HG03354 (cell line): ENCODE measurements around the gene BCO2.
A peak's percentile ranks its signal among the peaks of the same experiment; 100 is the strongest.

Experiments used
- ATAC-seq: cut with Tn5 transposase; IDR thresholded peaks from one replicate; pipeline ENCODE4 v1.9.1; 2021; ENCODE audit warnings: mild to moderate bottlenecking; ENCODE audit not compliant: unreplicated experiment, poor library complexity, severe bottlenecking

Gene BCO2

DNA sequence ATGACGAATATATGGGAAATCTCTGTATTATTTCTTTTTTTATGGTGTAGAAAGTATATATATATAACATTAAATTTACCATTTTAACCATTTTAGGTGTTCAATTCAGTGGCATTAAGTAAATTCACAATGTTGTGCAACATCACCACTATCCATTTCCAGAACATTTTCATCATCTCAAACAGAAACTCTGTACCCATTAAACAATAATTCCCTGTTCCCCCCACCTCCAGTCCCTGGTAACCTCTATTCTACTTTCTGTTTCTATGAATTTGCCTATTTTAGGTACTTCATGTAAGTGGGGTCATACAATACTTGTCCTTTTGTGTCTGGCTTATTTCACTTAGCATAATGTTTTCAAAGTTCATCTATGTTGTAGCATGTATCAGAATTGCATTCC lies 35.6 kb downstream of the BCO2 start:
- ATAC-seq, result no peak

DNA sequence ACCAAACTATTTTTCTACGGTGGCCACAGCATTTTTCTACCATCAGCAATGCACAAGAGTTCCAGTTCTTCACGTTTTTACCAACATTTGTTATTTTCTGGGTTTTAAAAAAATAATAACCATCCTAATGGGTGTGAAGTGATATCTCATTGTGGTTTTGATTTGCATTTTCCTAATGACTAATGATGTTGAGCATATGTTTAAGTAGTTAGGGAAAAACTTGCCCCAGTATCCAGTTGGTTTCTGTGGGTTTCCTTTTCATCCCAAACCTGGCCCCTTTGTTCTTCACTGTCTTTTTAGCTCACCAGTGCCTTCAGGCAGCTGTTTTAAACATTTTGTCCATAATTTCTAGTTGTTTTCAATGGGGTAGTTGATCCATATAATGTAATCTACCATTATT lies 36.2 kb downstream of the BCO2 start:
- no peak for ATAC-seq

DNA sequence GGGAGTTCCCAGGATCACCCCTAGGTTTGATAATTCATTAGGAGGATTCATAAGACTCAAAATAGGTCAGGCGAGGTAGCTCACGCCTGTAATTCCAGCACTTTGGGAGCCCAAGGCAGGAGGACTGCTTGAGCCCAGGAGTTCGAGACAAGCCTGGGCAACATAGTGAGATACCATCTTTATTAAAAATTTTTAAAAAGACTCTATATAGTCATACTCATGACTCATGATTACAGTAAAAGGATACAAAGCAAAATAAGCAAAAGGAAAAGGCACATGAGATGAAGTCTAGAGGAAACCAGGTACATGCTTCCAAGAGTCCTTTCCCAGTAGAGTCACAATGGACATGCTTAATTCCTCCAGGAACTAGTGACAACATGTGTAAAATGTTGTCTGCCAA lies 37.0 kb downstream of the BCO2 start:
- ATAC-seq, result no peak

DNA sequence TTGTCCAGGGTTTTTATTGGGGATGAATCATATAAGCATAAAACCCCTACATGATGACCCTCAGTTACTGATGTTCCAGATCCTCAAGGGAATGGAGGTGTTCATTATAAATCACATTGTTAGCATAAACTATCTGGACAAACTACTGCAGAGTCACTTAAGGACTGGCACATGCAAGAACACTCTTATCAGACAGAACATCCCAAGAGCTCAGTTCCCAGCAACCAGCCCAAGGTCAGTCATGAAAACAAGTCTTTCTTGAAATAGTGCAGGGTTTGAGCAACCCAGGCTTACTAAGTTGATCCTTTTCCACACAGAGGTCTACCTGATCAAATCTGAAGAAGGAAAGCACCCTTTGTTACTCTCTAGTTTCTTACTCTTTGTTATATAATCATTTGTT lies 37.4 kb downstream of the BCO2 start:
- no peak for ATAC-seq

DNA sequence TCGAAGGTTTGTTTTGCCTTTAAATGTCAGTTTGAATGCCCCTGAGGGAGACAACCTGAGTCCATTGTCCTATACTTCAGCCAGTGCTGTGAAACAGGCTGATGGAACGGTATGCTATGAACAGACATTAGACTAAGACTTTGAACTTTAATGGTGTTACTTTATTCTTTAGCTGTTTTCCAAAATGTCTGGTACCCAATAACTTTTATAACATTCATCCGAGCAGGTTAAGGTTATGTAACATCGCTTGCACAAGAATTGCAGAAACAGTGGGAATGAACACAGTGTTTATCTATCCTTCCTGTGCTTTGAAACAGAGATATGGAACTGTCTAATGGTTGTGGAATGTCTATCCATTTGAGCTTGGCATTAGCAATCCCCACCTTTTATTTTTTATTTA lies 38.4 kb downstream of the BCO2 start:
- no peak for ATAC-seq

DNA sequence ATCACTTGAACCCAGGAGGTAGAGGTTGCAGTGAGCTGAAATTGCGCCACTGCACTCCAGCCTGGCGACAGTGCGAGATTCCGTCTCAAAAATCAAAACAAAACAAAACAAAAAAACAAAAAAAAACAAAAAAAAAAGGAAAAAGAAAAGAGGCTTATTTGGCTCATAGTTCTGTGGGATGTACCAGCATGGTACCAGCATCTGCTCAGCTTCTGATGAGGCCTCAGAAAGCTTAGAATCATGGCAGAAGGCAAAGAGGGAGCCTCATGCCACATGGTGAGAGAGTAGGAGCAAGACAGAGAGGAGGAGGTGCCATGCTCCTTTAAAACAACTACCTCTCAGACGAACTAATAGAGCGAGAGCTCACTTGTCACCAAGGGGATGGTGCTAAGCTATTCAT lies 40.3 kb downstream of the BCO2 start:
- no peak for ATAC-seq

DNA sequence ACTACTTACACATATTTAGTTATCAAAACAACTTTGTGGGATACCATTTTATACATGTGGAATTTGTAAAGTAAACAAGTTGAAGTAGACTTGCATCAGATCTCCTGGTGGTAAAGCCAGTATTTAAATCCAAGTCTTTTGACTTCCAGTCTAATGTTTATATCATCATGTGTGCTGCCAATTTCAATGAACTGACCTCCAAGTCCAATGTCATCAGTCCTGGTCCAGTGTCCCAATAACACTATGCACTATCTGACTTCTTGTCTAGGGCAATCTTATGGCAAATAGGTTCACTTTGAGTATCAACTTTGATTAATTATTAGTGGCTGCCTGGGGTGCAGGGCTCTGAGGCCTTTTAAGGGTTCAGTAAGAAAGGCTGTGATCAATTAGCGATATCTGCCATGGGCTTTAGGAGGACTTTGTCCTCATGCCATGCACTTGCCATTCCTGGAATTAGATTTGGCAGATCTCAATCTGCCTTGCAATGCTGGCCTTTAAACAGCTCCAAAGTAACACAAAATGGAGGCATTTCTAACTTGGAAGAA lies 41.3 kb downstream of the BCO2 start:
- ATAC-seq, result no peak

DNA sequence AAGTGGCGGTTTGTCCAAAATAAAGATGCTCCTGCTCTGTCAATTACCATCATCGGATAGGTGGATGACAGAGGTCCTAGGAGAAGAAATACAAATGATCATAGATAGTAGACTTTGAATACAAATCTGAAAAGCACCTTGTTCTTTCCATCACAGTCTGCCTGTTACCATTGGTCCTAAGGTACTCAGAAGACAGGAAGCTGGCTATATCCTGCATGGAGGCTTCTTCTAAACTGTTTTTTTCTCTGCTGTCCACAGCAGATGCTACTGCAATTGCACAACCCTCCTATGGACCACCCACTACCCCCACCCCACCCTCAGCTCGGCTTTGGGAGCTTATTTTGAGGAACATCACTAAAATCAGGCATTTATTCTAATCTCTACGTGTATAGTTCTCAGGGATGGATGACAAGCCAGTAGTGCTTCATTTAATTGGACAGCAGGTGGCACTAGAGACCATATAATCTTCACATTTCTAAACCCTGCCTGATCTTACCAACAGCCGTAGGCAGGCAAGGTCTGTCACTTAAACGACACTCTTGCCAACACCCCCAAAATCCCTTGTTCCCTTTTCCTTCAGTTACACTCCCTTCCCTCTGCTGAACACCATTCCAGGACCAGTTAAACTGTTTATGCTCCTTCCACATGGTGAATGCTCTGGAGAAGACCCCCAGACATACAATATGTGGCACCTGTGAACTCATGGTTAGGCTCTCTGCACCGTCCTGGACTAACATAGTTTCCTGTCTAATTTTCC lies 44.3 kb downstream of the BCO2 start:
- peak; percentile 97 for ATAC-seq

DNA sequence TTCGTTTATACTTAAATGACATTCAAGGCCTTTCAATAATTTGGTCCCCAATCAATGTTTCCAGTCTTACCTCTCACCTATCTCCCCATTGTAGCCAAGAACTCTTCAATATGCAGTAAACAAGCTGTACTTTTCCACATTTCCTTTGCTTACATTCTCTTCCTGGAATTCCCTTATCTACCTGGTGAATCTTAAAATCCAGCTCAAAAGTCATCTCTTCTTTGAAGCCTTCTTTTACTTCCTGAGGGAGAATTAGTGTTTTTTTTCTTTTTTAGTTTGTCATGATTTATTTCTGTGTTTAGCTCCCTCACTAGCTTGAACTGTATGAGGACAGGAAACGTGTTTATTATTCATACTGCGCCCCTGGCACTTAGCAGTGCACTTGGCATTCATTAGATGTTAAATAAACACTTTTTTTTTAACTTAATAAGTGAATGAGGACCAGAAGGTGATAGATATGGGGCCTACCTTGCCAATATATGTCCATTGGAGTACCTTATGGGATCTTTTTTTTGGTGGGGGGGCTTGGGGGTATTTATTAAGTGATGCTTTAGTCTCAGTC lies 46.0 kb downstream of the BCO2 start:
- no peak for ATAC-seq

DNA sequence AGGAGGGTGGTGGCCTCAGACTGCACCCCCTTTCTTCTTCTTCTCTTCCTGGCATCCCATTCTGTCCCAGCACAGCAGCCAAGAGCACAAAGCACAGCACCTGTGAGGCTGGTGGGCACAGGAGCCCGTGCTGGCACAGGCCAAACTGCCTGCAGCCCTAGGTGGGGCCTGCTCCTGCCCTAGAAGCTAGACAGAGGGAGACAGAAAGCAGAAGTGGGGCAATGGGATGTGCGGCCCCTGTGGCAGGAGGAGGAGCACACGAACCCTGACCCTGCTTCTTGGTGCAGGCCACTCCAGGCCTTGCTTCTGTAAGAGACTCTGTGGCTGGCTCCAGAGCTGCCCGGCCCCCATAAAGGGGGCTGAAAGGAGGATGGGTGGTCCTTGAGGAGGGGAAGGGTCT lies 47.0 kb downstream of the BCO2 start:
- ATAC-seq, result no peak

DNA sequence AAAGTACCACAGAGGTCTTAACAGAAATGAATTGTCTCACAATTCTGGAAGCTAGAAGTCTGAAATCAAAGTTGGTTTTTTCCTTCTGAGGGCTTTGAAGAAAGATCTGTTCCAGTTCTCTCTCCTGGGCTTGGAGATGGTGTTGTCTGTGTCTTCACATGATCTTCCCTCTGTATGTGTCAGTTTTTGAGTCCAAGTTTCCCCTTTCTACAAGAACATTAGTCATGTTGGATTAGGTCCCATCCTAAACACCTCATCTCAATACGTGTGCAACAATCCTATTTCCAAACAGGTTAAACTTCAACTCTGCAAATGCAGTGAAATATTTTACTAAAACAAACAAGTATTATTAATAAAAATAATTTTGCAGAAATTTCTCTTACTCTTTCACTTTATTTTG lies 47.8 kb downstream of the BCO2 start:
- ATAC-seq, result no peak

DNA sequence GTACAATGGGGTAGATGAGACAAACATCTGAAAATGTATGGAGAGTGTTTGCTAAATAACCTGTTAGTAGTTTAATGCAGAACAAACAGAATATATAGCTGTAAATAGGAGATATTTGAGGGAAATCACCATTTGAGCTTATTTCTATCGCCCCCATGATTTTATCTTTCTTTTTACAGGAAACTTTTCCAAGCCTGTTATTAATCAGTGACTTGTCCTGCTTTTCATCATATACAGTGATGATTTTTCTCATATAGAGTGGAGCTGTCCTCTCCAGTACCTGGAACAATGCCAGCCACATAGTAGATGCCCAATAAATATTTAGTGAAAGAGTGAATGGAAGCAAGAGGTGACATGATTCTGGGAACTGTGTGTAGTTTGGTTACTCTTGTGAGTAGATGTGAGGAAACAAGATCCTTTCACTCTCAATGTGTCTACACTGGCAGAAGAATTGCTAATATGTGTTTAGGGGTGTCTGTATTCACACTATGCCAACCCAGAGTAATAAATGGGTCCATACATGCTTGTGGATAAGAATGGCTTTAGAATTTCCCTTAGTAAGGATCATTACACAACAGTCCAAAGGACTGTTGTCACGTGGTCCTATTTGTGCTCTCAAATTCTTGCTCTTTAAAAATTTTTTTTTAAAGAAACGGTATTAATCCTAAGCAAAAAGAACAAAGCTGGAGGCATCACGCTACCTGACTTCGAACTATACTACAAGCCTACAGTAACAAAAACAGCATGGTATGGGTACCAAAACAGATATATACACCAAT lies 48.6 kb downstream of the BCO2 start:
- no peak for ATAC-seq

DNA sequence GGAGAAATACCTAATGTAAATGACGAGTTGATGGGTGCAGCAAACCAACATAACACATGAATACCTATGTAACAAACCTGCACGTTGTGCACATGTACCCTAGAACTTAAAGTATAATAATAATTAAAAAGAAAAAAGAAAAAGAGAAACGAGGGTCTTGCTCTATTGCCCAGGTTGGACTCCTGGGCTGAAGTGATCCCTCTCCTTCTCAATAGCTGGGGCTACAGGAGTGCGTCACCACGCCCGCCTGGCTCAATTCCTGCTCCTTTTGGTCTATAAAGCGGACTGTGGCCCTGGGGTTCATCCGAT lies 50.4 kb downstream of the BCO2 start:
- no peak for ATAC-seq

DNA sequence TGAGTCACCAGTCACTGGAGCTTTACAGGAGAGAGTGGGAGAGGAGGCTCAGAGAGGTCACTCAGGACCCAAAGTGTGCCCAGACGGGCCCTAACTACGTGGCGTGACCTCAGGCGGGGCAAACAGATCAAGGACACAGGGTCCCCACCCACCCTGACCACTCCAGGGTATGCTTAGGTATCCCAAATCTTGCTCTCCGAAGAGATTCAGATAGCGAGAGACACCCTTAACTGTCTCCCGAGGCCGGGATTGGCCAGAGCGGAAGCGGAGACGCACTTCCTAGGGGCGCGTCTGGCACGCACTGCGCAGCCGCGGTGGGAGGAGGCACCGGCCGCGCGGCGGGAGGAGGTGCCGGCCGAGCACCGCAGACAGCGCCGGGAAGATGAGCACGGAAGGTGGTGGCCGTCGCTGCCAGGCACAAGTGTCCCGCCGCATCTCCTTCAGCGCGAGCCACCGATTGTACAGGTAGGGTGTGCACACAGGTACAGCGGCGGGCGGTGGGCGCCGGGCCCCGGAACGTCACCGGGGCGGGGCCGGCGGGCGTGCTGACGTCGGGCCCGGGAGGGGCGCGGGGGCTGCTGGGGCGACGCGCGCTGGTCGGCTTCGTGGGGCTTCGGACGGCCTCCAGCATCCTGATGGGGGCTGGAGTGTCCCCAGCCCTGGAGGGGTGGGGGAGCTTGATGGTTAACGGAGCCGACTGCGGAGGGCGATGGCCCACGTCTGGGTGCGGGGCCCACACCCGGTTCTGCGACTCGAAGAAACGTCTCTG lies 50.9 kb downstream of the BCO2 start, which contains the start of gene PTS:
TSS of gene PTS (plus strand) at position 367 of the 769 bp plus-strand sequence. CDS start at position 383, 16 bp downstream.
- peak; percentile 96 for ATAC-seq

DNA sequence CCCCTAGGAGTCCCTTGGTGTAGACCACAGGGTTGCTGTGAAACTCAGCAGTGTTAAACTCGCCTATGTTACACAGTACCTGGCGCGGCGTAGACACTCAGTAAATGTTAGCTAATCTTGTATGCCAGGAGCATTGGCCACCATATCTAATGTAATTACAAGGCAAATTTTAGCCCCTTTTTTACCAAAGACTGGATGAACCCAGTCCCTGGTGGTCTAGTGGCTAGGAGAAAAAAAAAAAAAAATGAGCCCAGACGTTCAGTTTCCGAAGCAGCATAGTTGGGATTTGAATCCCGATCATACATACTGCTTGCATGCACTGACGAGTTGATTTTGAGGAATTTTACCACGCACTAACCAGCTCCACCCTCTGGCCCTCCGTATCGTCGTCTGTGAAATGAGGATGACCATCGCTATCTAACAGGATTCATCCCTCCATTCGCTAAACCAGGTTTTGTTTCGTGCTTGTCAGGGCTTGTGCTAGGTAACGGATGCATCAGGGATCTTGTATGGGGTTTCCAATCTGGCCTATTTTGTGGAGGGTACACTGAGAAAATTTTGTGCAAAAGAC lies 51.6 kb downstream of the BCO2 start:
- ATAC-seq, result peak; percentile 65

DNA sequence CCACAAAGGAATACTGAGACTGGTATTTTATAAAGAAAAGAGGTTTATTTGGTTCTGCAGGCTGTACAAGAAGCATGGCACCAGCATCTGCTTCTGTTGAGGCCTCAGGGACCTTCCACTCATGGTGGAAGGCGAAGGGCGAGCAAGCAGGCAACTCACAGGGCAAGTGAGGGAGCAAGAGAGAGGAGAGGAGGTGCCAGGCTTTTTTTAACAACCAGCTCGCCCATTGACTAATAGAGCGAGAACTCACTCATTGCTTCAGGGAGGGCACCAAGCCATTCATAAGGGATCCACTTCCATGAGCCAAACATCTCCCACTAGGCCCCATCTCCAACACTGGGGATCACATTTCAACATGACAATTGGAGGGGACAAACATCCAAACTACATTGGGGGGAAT lies 52.2 kb downstream of the BCO2 start:
- no peak for ATAC-seq

DNA sequence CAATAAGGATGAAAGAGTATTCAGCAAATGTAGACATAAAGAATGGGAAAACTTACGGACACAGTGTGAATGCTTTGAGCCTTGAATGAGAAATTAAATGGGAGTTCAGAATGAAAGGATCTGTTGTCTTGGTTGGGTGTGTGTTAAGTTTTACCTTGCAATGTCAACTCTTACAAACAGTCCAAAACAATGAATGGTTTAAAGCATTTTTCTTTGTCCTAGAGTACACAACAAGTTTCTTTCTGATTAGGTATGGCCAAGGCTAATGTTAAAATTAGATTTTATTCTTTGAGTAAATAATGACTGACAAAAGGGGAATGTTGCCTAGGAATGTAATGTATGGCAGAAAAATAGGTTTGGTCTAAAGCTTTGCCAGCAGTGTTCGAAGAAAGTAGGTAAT lies 53.4 kb downstream of the BCO2 start:
- ATAC-seq, result no peak

DNA sequence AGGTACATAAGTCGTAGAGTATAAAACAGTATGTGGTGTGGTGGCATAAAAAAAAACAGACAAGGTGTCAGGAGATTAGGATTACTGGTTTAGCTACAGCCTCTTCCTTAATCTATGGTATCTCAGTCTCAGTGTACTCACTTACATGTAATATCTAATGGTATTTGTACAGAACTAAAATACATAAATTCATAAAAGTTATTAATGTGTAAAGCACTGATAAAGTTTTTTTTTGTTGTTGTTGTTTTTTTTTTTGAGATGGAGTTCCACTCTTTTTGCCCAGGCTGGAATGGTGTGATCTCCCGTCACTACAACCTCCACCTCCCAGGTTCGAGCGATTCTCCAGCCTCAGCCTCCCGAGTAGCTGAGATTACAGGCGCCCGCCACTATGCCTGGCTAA lies 53.8 kb downstream of the BCO2 start:
- ATAC-seq, result no peak

DNA sequence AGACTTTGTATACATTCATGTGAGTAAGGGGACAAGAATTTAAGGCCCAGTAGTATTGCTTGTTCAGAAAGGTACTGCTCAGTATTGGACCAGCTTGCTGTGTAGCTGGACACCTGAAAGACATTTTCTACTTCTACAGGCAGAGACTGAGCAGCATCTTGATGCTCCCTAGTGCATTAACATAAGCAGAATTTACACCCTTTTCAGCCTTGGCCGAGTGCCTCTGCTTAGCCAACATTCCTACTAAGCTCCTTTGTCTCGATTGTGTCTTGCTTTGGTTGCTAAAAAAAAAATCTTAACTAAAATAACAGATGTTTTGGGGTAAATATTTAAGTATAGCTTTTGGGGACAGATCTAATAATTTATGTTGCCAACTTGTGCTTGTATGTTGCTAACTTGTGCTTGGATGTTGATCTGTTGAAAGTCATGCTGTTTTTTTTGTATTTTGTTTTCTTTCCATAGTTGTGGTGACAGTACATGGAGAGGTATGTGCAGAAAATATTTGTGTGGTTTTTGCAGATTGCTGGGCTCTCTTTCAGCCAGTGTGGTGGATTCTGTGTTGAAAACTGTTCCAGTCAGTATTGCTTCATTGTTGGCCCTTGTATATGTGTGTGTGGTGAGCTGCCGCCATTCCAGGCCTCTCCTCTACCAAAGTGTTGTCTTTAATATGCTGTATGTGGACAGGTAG lies 54.6 kb downstream of the BCO2 start:
- no peak for ATAC-seq
